Measurements from ENCODE around the gene NTM.
"Not testable (repeated sequence)": the region's sequence is repeated elsewhere in the genome, so short reads cannot be mapped to it uniquely, and the experiment has no call there.

The NTM gene

GRCh38 chr11:131911388-131912032, 541.1 kb downstream of the NTM start:
- H3K4me3 ChIP-seq (ENCODE audit: low read length): peak overlapping the region; percentile 89
- H3K27me3 ChIP-seq (ENCODE audit: insufficient read depth, low read length): peaks cover 26% of the 10 kb centered on the region
- H3K27ac ChIP-seq (ENCODE audit: low read length); H3K36me3 ChIP-seq (ENCODE audit: insufficient read depth, low read depth, low read length); H3K9me3 ChIP-seq (ENCODE audit: insufficient read depth, low read depth, low read length): not testable (repeated sequence)
- peak overlapping the region; percentile 80; the same call in 1 of the 2 replicates for H3K9ac ChIP-seq (ENCODE audit: low read depth, low read length)
- peaks cover 16% of the 10 kb centered on the region; the same call in 1 of the 2 replicates for H3K4me1 ChIP-seq (ENCODE audit: insufficient read depth, low read length)

GRCh38 chr11:131912134-131912533, 541.7 kb downstream of the NTM start:
- H3K9me3 ChIP-seq (ENCODE audit: insufficient read depth, low read depth, low read length): no peaks in the 10 kb centered on the region
- H3K9ac ChIP-seq (ENCODE audit: low read depth, low read length): no peak overlapping the region; the same call in 1 of the 2 replicates
- peak overlapping the region; percentile 89; the same call in 1 of the 2 replicates for H3K4me3 ChIP-seq (ENCODE audit: low read length)
- peaks cover 26% of the 10 kb centered on the region for H3K27me3 ChIP-seq (ENCODE audit: insufficient read depth, low read length)
- H3K27ac ChIP-seq (ENCODE audit: low read length): no peak overlapping the region
- H3K4me1 ChIP-seq (ENCODE audit: insufficient read depth, low read length): peaks cover 17% of the 10 kb centered on the region; the same call in 1 of the 2 replicates
- H3K36me3 ChIP-seq (ENCODE audit: insufficient read depth, low read depth, low read length): no peaks in the 10 kb centered on the region

GRCh38 chr11:131913267-131913666, 542.9 kb downstream of the NTM start:
- H3K4me3 ChIP-seq (ENCODE audit: low read length): no peak overlapping the region
- H3K27ac ChIP-seq (ENCODE audit: low read length): no peak overlapping the region
- no peak overlapping the region for H3K9ac ChIP-seq (ENCODE audit: low read depth, low read length)
- peaks cover 26% of the 10 kb centered on the region; the same call in 1 of the 2 replicates for H3K4me1 ChIP-seq (ENCODE audit: insufficient read depth, low read length)
- no peaks in the 10 kb centered on the region for H3K9me3 ChIP-seq (ENCODE audit: insufficient read depth, low read depth, low read length)
- peaks cover 26% of the 10 kb centered on the region for H3K27me3 ChIP-seq (ENCODE audit: insufficient read depth, low read length)
- H3K36me3 ChIP-seq (ENCODE audit: insufficient read depth, low read depth, low read length): no peaks in the 10 kb centered on the region

- Histone ChIP-seq H3K9me3 (ENCODE audit: insufficient read depth, low read depth, low read length) (no peaks in the 10 kb centered on the region), H3K4me3 (ENCODE audit: low read length) (no peak overlapping the region), H3K27me3 (ENCODE audit: insufficient read depth, low read length) (peaks cover 19% of the 10 kb centered on the region), H3K27ac (ENCODE audit: low read length) (no peak overlapping the region), H3K9ac (ENCODE audit: low read depth, low read length) (no peak overlapping the region), H3K4me1 (ENCODE audit: insufficient read depth, low read length) (peaks cover 21% of the 10 kb centered on the region; the same call in 1 of the 2 replicates), H3K36me3 (ENCODE audit: insufficient read depth, low read depth, low read length) (no peaks in the 10 kb centered on the region)
Observed at GRCh38 chr11:131914361-131914774, 544.0 kb downstream of the NTM start.

GRCh38 chr11:131916638-131917037, 546.2 kb downstream of the NTM start:
- Histone ChIP-seq H3K27me3 (ENCODE audit: insufficient read depth, low read length) (peaks cover 10% of the 10 kb centered on the region), H3K9ac (ENCODE audit: low read depth, low read length) (no peak overlapping the region), H3K9me3 (ENCODE audit: insufficient read depth, low read depth, low read length) (no peaks in the 10 kb centered on the region), H3K27ac (ENCODE audit: low read length) (no peak overlapping the region), H3K4me1 (ENCODE audit: insufficient read depth, low read length) (peaks cover 14% of the 10 kb centered on the region; the same call in 1 of the 2 replicates), H3K36me3 (ENCODE audit: insufficient read depth, low read depth, low read length) (no peaks in the 10 kb centered on the region), H3K4me3 (ENCODE audit: low read length) (no peak overlapping the region)

- Histone ChIP-seq H3K4me3 (ENCODE audit: low read length) (no peak overlapping the region), H3K4me1 (ENCODE audit: insufficient read depth, low read length) (peaks cover 10% of the 10 kb centered on the region; the same call in 1 of the 2 replicates), H3K9ac (ENCODE audit: low read depth, low read length) (no peak overlapping the region), H3K27ac (ENCODE audit: low read length) (no peak overlapping the region), H3K27me3 (ENCODE audit: insufficient read depth, low read length) (no peaks in the 10 kb centered on the region), H3K9me3 (ENCODE audit: insufficient read depth, low read depth, low read length) (no peaks in the 10 kb centered on the region), H3K36me3 (ENCODE audit: insufficient read depth, low read depth, low read length) (no peaks in the 10 kb centered on the region)
Observed at GRCh38 chr11:131917634-131918384, 547.4 kb downstream of the NTM start.

- Histone ChIP-seq H3K27ac (ENCODE audit: low read length) (no peak overlapping the region), H3K4me3 (ENCODE audit: low read length) (no peak overlapping the region), H3K27me3 (ENCODE audit: insufficient read depth, low read length) (no peaks in the 10 kb centered on the region)
Observed at GRCh38 chr11:131918663-131919062, 548.2 kb downstream of the NTM start.

GRCh38 chr11:131922220-131922619, 551.8 kb downstream of the NTM start:
- Histone ChIP-seq H3K9me3 (ENCODE audit: insufficient read depth, low read depth, low read length) (no peaks in the 10 kb centered on the region), H3K27ac (ENCODE audit: low read length) (no peak overlapping the region), H3K9ac (ENCODE audit: low read depth, low read length) (no peak overlapping the region), H3K36me3 (ENCODE audit: insufficient read depth, low read depth, low read length) (no peaks in the 10 kb centered on the region), H3K4me1 (ENCODE audit: insufficient read depth, low read length) (peaks cover 14% of the 10 kb centered on the region; the same call in 1 of the 2 replicates), H3K27me3 (ENCODE audit: insufficient read depth, low read length) (no peaks in the 10 kb centered on the region), H3K4me3 (ENCODE audit: low read length) (no peak overlapping the region)

More at GRCh38 chr11:131918663-131919062, 548.2 kb downstream of the NTM start:
- Histone ChIP-seq H3K4me1 (ENCODE audit: insufficient read depth, low read length) (peaks cover 10% of the 10 kb centered on the region; the same call in 1 of the 2 replicates), H3K9me3 (ENCODE audit: insufficient read depth, low read depth, low read length) (no peaks in the 10 kb centered on the region), H3K9ac (ENCODE audit: low read depth, low read length) (no peak overlapping the region), H3K36me3 (ENCODE audit: insufficient read depth, low read depth, low read length) (no peaks in the 10 kb centered on the region)

- Histone ChIP-seq H3K27me3 (ENCODE audit: insufficient read depth, low read length) (no peaks in the 10 kb centered on the region), H3K4me1 (ENCODE audit: insufficient read depth, low read length) (peaks cover 9% of the 10 kb centered on the region; the same call in 1 of the 2 replicates), H3K27ac (ENCODE audit: low read length) (no peak overlapping the region), H3K9me3 (ENCODE audit: insufficient read depth, low read depth, low read length) (no peaks in the 10 kb centered on the region), H3K36me3 (ENCODE audit: insufficient read depth, low read depth, low read length) (no peaks in the 10 kb centered on the region), H3K4me3 (ENCODE audit: low read length) (no peak overlapping the region), H3K9ac (ENCODE audit: low read depth, low read length) (no peak overlapping the region)
Observed at GRCh38 chr11:131923309-131923708, 552.9 kb downstream of the NTM start.

- Histone ChIP-seq H3K27ac (ENCODE audit: low read length) (no peak overlapping the region), H3K9me3 (ENCODE audit: insufficient read depth, low read depth, low read length) (no peaks in the 10 kb centered on the region), H3K9ac (ENCODE audit: low read depth, low read length) (no peak overlapping the region), H3K27me3 (ENCODE audit: insufficient read depth, low read length) (no peaks in the 10 kb centered on the region), H3K4me3 (ENCODE audit: low read length) (no peak overlapping the region), H3K4me1 (ENCODE audit: insufficient read depth, low read length) (peaks cover 9% of the 10 kb centered on the region; the same call in 1 of the 2 replicates), H3K36me3 (ENCODE audit: insufficient read depth, low read depth, low read length) (no peaks in the 10 kb centered on the region)
Observed at GRCh38 chr11:131924001-131924400, 553.6 kb downstream of the NTM start.

GRCh38 chr11:131924457-131925201, 554.2 kb downstream of the NTM start:
- Histone ChIP-seq H3K27ac (ENCODE audit: low read length) (no peak overlapping the region), H3K9ac (ENCODE audit: low read depth, low read length) (no peak overlapping the region), H3K36me3 (ENCODE audit: insufficient read depth, low read depth, low read length) (no peaks in the 10 kb centered on the region), H3K27me3 (ENCODE audit: insufficient read depth, low read length) (no peaks in the 10 kb centered on the region), H3K9me3 (ENCODE audit: insufficient read depth, low read depth, low read length) (no peaks in the 10 kb centered on the region), H3K4me3 (ENCODE audit: low read length) (no peak overlapping the region), H3K4me1 (ENCODE audit: insufficient read depth, low read length) (peaks cover 9% of the 10 kb centered on the region; the same call in 1 of the 2 replicates)

Data from iPS-20b (cell line).